Ascending aorta (tissue), 2 donors: ENCODE measurements around the gene MRPS18B. TPM values are rescaled to one million over a fixed set of nuclear protein-coding genes. Genes with fewer than 3 reads are reported as not detected.

Experiments
- DNase-seq, 2 donors: peaks; one replicate each; pipeline ENCODE4 v3.0.0-alpha.2; 2019; ENCODE audit warnings: low spot score in 2 of 2
- H3K27ac ChIP-seq, 2 donors: fragments of 200-600 bp; sonication (generic); one replicate each; pipeline ENCODE4 v1.5.1; 2016 to 2017; ENCODE audit warnings: mild to moderate bottlenecking in 1 of 2
- H3K27me3 ChIP-seq: fragments of 200-600 bp; sonication (generic); one replicate; pipeline ENCODE4 v1.5.1; 2017
- H3K36me3 ChIP-seq, 2 donors: fragments of 200-600 bp; sonication (generic); one replicate each; pipeline ENCODE4 v1.5.1; 2016
- H3K4me1 ChIP-seq, 2 donors: fragments of 200-600 bp; sonication (generic); one replicate each; pipeline ENCODE4 v1.5.1; 2016 to 2017; ENCODE audit warnings: mild to moderate bottlenecking in 1 of 2
- H3K4me3 ChIP-seq, 2 donors: fragments of 200-600 bp; sonication (generic); one replicate each; pipeline ENCODE4 v1.5.1; 2016 to 2017; ENCODE audit warnings: mild to moderate bottlenecking in 1 of 2
- H3K9me3 ChIP-seq, 2 donors: fragments of 200-600 bp; sonication (generic); one replicate each; pipeline ENCODE4 v1.5.1; 2016
- intact Hi-C: fragments of 100-400 bp; cut with DNase I; formaldehyde crosslinking; loops from one replicate; pipeline ENCODE4 v1.15.1; 2023
- total RNA-seq: library from RNA; depleted of rRNA; stranded (reverse); fragments of >200 nt; gene quantifications from one replicate; pipeline ENCODE4 v1.1.0, GENCODE V29; 2016
- TF ChIP-seq, protein P1 (sequence below), 3 experiments: fragments of 200-600 bp in 2 of 3; fragments of 450-650 bp in 1 of 3; sonication (generic) in 2 of 3; IDR thresholded peaks; one replicate each; pipeline ENCODE4 v1.5.1; 2016 to 2019; ENCODE audit warnings: antibody characterized with exemption in 3 of 3, mild to moderate bottlenecking in 1 of 3, moderate library complexity in 1 of 3

MRPS18B gene
- total RNA-seq, 1 donor from 2014 or later, result 33.0 TPM

DNA sequence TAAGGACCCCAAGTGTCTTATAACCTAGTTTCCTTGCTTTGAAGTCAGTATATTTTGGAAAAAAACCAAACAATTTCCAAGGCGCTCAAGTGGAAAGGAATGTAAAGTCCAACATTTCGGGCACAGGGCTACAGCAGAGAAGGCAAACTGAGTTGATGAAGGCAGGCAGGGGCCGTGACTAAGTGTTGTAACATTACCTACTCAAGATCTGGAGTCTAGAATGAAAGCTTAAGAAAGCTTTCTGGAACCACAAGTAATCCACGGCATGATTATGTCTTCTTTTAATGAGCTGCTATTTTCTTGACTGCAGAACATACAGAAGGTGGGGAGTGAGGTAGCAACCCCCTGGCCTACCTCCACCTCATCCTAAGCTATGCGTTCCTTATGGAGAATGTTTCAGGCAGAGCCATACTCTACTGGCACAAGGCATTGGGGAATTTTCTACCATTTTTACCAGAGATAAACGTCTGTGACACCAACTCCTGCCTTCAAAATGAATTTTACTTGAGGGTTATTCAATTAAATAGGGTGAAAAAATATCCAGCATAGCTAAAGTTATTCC lies 4.9 kb upstream of the MRPS18B start:
- H3K4me1 ChIP-seq, result peaks cover 9 to 48% of the 10 kb centered on the region in 2 donors
- intact Hi-C loops, result loop anchor here (5.0 to 10.0 kb wide), 2 partner anchors 125 to 932 kb away; partner anchors contain the start of genes ATP6V1G2, DDX39B, HLA-E and NFKBIL1
- no peaks in the 10 kb centered on the region for H3K9me3 ChIP-seq
- TF ChIP-seq, protein P1, sequence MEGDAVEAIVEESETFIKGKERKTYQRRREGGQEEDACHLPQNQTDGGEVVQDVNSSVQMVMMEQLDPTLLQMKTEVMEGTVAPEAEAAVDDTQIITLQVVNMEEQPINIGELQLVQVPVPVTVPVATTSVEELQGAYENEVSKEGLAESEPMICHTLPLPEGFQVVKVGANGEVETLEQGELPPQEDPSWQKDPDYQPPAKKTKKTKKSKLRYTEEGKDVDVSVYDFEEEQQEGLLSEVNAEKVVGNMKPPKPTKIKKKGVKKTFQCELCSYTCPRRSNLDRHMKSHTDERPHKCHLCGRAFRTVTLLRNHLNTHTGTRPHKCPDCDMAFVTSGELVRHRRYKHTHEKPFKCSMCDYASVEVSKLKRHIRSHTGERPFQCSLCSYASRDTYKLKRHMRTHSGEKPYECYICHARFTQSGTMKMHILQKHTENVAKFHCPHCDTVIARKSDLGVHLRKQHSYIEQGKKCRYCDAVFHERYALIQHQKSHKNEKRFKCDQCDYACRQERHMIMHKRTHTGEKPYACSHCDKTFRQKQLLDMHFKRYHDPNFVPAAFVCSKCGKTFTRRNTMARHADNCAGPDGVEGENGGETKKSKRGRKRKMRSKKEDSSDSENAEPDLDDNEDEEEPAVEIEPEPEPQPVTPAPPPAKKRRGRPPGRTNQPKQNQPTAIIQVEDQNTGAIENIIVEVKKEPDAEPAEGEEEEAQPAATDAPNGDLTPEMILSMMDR (IDR thresholded peaks at IDR 0.05), result no peak
- peak overlapping the region; percentile 14 to 95 for H3K27ac ChIP-seq
- DNase-seq, result no peak
- peak overlapping the region in 1 of 2 donors; percentile 77 for H3K4me3 ChIP-seq
- no peaks in the 10 kb centered on the region for H3K27me3 ChIP-seq
- peaks cover 26 to 30% of the 10 kb centered on the region in 2 donors for H3K36me3 ChIP-seq

DNA sequence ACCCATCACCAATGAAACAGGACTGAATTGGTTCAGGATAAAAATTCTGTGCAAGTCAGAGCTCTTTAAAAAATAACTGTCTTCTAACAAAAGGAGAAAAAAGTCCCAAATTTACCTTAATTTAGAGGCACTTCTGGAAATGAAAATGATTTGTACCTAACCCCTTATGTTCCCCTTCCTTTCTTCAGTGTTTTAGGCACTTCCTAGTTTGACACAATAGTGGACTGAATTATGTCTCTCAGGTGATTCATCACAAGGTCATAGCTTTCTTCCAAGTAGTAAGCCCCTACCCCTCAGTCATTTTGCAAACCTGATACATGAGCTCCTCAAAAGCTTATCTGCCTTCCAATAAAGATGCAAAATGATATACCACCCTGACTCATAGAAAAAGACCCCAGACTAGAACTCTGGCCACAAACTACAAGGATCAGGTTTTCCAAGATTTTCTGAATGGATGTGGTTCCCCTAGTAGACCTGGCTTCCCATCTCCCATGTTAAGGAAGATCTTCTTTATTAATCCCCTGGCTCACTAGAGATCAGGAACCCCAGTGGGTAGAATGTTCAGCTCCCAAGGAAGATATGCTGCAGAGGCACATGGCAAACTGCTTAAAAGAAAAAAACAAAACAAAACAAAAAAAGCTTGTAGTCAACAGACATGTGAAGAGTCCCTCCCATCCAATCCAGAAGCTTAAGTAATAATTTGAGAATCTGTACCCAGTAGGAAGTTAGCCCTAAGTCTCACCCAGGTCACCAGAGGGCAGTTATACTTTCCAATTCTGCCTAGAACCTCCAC lies 4.2 kb upstream of the MRPS18B start:
- H3K9me3 ChIP-seq, result no peaks in the 10 kb centered on the region
- DNase-seq, result no peak
- TF ChIP-seq, protein P1 (IDR thresholded peaks at IDR 0.05), result no peak
- H3K27ac ChIP-seq, result peak overlapping the region; percentile 95 to 96
- peaks cover 10 to 52% of the 10 kb centered on the region in 2 donors for H3K4me1 ChIP-seq
- peak overlapping the region; percentile 77 to 94 for H3K4me3 ChIP-seq
- peaks cover 19 to 23% of the 10 kb centered on the region in 2 donors for H3K36me3 ChIP-seq
- H3K27me3 ChIP-seq, result no peaks in the 10 kb centered on the region
- intact Hi-C loops, result loop anchor here (2.0 to 10.0 kb wide), 4 partner anchors 43 to 931 kb away; partner anchors contain the start of genes ABCF1, ATP6V1G2, DDX39B and HLA-E

DNA sequence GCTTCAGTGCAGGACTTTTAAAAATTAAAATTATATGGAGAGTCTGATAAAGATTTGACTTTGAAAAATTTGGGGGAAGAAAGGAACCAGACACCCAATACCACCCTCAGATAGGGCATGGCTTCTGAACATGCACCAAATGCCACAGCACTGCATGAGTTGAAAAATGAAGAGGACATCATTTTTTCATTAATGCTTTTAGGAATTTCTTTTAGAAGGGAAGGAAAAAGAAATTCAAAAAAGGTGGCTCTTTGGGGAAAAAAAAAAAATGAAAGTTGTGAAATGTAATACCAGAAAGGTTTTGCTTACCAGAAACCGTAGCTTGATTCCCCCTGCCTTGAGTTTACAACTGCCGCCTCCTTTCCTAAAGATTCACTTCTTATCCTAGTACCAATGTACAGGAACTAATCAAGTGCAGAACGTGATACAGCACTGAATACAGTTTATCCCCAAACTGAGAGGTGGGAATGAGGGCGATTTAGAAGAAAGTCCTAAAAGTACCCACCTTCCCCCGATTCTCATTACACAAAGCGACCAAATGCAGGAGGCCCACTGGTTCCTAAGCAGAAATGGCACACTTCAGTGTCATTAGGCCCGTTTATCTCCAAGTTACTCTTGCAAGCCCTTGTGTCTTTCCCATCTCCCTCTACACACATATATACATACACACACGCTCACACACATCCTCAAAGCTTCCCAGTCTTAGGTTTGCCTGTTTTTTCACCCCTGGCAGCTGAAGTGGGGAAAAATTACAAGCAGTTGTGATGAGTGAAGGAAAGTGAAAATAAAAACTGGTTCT lies 3.4 kb upstream of the MRPS18B start:
- H3K9me3 ChIP-seq, result no peaks in the 10 kb centered on the region
- no peak for DNase-seq
- H3K4me1 ChIP-seq, result peaks cover 16 to 56% of the 10 kb centered on the region in 2 donors
- no peaks in the 10 kb centered on the region for H3K27me3 ChIP-seq
- peak overlapping the region; percentile 77 to 94 for H3K4me3 ChIP-seq
- intact Hi-C loops, result loop anchor here (2.0 to 10.0 kb wide), 4 partner anchors 43 to 931 kb away; partner anchors contain the start of genes ABCF1, ATP6V1G2, DDX39B and HLA-E
- TF ChIP-seq, protein P1 (IDR thresholded peaks at IDR 0.05), result no peak
- peak overlapping the region; percentile 95 to 96 for H3K27ac ChIP-seq
- peaks cover 12 to 15% of the 10 kb centered on the region in 2 donors for H3K36me3 ChIP-seq

DNA sequence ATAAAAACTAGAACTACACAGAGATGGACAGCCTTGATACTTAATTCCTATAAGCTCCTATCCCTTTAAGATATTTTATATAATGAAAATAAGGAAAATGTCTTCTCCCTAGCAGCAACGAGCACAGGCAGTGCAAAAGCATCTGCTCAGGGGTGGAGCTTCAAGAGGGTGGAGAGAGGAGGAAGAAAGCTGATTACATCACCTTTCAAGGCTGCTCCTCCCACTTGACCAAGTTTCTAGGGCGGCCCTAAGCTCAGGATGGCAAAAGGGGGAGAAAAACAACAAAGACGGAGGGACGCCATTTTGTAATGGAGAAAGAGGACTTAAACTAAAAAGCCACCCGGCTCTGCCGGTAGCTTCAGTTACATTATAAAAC lies 2.8 kb upstream of the MRPS18B start:
- Histone ChIP-seq H3K27ac (peak overlapping the region; percentile 95 to 96), H3K36me3 (peaks cover 16 to 17% of the 10 kb centered on the region in 2 donors), H3K4me3 (peak overlapping the region; percentile 77 to 94), H3K4me1 (peaks cover 16 to 52% of the 10 kb centered on the region in 2 donors), H3K9me3 (no peaks in the 10 kb centered on the region), H3K27me3 (no peaks in the 10 kb centered on the region)
- TF ChIP-seq, protein P1 (IDR thresholded peaks at IDR 0.05), result no peak
- peak; percentile 64 to 96 for DNase-seq
- intact Hi-C loops, result loop anchor here (2.0 to 10.0 kb wide), 7 partner anchors 44 to 1007 kb away; partner anchors contain the start of genes ABCF1, ATP6V1G2, DDX39B and FLOT1
